Inflammatory macrophage treated with lipopolysaccharide for 1 hour (primary cell): ENCODE measurements around the gene TUBB6.

Experiments used
- DNase-seq, 2 donors: peaks; one replicate each; pipeline ENCODE4 v3.0.0-alpha.2; 2020 to 2022

Gene TUBB6

DNA sequence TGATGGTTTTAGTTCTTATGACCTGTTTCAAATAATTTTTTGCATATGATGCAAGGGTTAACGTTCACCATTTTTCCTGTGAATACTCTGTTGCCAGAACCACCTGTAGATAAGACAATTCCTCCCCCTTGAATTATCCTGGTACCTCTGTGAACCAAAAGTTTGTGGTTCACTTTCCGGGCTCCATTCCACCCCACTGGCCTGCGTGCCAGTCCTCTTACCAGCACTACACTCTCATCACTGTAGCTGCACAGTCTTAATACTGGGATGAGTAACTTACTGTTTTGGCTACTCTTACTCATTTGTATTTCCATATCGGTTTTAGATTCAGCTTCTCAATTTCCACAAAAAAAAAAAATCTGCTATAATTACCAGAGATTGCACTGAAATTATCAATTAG, 34.6 kb downstream of the TUBB6 start:
- DNase-seq: no peak

DNA sequence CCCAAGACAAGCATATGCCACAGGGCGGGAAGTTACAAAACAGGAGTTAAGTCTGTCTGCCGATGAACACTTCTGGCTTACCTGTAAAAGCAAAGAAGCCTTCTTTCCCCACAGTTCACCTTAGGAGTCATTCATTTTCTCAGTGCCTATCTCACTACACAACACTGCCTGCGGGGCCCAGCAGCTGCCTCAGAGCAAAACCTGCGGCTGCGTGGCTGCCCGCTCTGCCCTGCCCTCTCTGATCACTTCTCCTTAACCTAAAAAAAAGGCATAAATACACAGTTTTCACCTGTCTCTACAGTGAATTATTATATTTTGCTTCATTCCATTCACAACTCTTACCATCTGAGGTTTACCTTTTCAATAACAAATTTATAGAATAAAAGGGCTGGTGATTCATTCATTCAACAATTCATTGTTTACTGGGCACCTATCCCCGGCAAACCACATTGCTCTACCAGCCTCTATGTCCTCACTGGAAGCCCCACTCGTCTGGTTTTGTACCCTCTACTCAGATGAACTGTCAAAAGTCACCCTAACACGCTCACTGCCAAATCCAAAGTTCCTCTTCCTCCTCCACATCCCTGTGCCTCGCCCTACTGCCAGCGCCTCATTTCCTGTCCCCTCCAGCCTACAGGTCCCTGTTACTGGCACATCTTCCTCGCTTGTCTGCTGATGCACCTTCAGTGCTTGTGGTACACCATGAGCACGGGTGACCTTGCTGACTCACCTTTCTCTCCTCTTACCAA, 37.6 kb downstream of the TUBB6 start:
- no peak for DNase-seq

DNA sequence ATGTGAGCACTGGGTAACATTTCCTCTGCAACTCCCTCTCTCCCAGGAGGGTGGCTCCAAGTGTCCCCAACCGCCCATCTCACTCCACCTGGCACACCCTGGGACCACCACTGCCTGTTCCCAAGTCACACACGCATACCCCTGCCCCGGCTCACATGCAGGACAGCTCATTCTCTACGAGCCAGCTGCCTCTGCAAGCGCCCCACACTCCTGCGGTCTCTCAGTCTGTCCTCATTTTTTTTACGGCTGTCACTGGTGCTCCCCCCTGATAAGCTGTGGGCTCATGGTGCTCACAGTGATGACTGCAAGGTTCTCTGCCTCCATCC, 38.2 kb downstream of the TUBB6 start:
- no peak for DNase-seq

DNA sequence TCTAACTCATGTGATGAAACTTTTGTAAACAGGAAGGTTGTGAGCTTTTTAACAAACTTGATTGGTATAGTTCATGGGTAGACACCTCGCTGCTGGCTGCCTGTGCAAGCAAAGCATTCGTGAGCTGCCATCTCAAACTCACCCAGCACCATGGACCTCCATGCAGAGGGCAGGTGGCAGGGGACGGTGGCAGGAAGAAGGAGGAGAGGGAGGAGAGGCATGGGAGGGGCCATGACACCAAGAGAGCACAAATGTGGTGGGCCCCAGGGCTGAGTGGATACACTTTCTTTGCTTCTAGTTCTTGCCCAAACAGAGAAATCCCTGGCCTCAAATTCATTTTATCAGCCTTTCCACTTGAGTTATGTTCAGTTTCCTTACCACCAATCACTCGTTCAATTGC, 39.9 kb downstream of the TUBB6 start:
- DNase-seq: no peak

DNA sequence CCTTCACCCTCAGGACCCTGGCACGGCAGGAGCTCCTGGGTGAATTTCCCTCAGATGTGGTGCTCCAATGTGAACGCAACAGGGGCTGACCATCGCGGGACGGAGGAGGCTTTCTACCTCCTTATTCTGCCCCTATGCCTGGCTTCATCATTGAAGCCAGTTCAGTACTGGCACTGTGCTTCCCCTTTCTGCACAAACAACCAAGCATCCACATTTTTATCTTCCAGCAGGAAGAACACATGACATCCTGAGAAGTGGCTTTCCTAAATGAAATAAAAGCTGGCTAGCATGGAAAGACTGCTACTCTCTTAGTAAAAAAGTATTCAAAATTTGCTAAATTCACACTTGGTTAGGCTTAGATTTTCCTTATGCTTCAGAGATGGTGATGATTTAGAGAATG, 44.1 kb downstream of the TUBB6 start:
- DNase-seq: no peak

DNA sequence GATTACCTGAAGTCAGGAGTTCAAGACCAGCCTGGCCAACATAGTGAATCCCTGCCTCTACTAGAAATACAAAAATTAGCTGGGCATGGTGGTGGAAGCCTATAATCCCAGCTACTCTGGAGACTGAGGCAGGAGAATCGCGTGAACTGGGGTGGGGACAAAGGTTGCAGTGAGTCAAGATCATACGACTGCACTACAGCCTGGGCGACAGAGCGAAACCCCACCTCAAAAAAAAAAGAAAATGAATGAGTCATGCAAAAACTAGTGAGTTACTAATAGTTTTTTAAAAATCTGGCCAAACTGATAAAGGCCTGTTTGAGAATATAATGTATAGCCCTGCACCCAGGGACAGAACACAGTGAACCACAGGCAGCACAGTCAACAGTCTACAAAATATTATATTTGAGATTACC, 51.5 kb downstream of the TUBB6 start:
- no peak for DNase-seq

DNA sequence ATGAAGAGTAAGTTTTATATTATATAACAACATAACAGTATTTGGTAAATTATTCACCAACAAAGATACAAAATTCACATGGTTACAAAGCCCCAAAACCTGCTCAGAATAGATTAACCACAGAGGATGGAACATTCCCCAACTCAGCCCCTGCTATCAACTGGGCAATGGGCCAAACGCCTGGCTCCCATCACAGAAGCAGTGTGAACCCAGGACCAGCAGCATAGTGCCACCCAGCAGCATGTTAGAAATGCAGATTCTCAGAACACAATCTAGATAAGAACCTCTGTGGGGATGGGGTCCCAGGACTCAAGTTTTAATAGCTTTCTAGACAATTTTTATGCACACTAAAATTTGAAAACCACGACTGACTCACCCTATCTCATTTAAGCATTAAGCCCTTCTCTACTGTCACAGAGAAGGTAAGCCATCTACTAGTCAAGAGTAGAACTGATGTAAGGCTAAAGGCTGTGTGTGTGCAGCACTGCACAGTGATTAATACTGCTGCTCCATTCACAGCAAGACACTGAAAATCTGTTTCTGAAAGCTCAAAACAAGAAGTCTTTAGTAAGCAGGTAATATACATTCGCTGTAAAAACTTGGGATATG, 53.8 kb downstream of the TUBB6 start:
- DNase-seq: no peak

DNA sequence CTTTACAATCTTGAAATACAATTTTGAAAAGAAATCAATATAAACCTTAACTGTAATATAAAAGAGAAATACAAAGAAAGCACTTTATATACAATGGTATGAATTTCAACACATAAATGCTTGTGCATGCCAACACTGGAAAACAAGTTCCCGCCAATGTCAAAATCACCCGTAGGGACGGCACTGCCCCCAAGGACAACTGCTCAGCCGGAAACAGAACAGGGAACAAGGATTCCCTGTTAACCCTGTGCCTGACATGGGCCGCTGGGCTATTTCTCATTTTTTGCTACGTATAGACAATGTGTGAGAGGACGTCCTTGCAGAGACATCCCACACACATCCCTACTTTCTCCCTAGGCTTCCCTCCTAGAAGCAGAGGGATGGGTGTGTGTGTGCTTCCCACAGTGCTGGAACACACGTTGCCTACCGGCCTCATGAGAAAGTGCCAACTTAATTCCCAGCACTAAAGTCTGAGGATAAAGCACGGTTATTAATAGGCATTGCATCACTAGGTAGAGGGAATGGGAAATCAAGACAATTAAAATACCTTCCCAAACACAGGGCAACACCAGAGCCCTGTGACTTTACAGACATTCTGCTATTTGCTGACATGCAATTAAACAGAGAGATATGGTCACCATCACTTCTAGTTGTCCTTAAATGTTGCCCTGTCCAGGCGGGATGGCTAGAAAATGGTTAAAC, 54.6 kb downstream of the TUBB6 start:
- DNase-seq: no peak

DNA sequence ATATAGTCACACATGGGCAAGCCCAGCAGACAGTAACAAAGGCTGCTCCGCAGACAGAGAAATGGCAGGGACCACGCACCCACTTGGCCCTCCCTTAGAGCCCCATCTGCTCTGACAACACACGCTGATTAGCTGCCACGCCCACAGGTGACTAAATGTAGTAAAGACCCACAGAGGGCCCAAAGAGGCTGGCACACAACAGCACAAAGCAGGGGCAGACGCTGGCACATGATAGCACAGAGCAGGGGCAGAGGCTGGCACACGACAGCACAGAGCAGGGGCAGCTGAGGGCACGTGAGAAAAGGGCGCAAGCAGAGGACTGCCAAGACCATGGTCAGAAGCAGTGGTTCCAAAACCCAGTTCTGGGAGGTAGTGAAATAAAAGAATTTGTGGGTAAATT, 58.3 kb downstream of the TUBB6 start:
- DNase-seq: no peak

DNA sequence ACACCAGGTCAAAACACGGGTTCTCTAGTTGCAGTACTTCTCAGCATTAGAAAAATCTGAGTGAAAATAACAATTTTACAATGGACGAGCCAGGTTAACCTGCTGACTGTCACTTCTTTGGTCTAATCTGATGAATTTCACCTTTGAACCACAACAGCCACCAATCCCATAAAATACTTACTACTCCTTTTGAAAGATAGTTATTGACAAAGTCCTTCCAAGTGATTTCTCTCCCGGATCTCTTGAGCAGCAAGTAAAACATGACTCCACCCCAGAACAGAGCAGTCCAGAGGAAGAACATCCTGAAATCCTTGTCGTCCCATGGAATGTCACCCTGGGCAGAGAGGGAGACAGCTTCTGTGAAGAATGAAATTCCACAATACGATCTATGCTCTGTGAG, 58.7 kb downstream of the TUBB6 start:
- no peak for DNase-seq

DNA sequence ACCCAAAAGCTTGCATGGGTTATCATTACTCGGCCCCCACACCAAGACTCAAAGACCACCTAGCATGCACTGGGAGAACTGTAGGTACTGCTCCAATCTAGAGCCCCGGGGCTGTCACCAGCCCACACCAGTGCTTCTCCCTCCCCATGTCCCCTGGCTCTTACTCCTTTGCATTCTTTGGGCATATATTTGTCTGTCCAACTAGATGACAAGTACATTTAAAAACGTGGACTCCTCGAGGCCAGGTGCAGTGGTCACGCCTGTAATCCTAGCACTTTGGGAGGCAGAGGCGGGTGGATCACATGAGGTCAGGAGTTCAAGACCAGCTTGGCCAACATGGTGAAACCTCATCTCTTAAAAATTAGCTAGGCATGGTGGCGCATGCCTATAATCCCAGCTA, 61.2 kb downstream of the TUBB6 start:
- DNase-seq: no peak

DNA sequence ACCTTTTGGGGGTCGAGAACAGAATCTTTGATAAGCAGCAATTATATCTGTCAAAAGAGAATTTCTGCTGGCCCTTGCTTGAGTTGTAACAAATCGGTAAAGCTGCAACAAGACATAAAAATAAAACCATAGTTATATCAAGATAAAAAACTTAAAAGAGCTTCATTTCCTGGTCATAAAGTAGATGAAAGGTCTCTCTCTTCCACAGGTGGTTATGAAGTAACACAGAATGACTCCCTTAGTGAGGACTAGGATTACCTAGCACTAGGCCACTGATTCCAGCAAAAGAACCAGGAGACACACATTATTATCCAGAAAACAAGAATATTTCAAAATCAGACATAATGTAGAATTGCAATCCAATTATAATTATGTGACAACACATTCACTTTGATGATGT, 63.5 kb downstream of the TUBB6 start:
- no peak for DNase-seq

DNA sequence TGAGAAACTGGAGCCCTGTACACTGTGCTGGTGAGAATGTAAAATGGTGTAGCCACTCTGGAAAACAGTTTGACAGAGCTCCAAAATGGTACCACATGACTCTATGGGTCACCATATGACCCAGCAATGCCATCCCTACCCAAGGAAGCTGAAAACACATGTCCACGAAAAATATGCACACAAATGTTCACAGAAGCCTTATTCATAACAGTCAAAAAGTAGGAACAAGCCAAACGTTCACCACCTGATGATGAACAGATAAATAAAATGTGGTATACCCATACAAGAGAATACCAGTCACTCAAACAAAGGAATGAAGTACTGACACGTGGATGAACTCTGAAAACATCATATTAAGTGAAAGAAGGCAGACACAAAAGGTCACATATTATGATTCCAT, 64.4 kb downstream of the TUBB6 start:
- no peak for DNase-seq

DNA sequence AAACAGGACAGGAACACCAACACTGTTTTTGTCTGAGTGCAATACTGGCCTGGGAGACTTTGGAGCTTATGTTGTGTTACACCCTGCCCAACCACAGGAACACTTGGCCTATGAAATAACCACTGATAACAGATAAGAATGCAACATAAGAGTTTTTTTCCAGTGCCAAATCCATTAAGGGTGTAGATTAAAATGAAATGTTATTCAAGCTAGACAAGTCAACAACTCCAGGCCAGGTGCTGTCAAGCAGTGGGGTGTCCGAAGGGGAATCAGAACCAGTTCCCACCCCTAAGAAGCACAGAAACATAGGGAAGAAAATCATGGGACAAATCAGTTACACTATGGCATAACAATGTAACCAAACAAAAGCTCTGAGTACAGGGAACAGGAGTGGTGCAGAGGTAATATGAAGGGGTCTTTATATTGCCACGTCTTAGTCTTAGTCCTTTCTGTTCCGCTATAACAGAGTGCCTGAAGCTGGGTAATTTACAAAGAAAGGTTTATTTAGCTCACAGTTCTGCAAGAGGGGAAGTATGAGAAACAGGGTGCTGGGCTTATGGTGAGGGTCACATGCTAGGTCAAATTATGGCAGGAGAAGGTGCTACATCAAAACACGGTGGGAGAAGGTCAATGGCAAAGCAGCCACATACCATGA, 65.2 kb downstream of the TUBB6 start:
- no peak for DNase-seq

DNA sequence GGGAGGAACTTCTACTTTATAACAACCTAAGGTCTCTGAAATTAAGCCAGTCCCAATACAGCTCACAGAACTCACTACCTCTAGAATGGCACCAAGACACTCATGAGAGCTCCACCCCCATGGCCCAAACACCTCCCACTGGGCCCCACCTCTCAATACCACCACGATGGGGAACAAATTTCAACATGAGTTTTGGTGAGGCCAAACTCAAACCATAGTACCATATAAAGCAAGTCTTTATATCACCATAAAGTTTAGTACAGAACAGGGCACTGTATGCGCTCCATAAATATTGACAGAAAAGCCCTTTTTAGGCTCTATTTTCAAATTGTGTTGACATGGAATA, 65.7 kb downstream of the TUBB6 start:
- DNase-seq: no peak

DNA sequence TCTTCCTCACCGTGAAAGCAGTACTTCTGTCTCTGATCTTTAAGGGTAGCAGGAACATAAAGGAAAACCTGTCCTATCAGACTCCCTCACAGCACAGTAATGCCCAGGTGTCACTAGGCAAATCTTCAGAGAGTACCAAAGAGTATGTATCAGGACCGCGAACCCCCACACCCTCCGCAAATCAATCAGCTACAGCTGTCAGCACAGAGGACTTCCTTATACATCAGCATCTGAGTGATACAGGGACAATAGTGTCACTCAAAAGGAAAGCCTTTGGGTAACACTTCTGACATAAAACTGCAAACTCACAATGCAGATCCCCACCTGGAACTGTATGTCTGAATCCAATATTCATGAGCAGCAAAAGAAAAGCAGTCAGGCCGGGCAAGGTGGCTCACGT, 66.4 kb downstream of the TUBB6 start:
- DNase-seq: no peak
